Adrenal gland (tissue), 5 donors: ENCODE measurements around the gene RETN.

ENCODE experiments used
- POLR2A ChIP-seq, 2 donors: fragments of 450-650 bp; IDR thresholded peaks; one replicate each; pipeline ENCODE4 v1.6.1; 2017; ENCODE audit warnings: antibody characterized with exemption in 2 of 2, mild to moderate bottlenecking in 2 of 2, moderate library complexity in 1 of 2
- TF ChIP-seq, protein P1 (sequence below), 6 experiments: fragments of 450-650 bp in 4 of 6; fragments of 200-600 bp in 2 of 6; sonication (generic) in 1 of 6; IDR thresholded peaks; 1 replicate in 5 of 6; 2 replicates in 1 of 6; pipeline versions ENCODE4 v1.5.1 to v1.8.0; 2016 to 2021; ENCODE audit warnings: antibody characterized with exemption in 6 of 6, mild to moderate bottlenecking in 2 of 6, moderate library complexity in 1 of 6
- donor health status: DM: no; HTN: no; CAD: no.

DNA sequence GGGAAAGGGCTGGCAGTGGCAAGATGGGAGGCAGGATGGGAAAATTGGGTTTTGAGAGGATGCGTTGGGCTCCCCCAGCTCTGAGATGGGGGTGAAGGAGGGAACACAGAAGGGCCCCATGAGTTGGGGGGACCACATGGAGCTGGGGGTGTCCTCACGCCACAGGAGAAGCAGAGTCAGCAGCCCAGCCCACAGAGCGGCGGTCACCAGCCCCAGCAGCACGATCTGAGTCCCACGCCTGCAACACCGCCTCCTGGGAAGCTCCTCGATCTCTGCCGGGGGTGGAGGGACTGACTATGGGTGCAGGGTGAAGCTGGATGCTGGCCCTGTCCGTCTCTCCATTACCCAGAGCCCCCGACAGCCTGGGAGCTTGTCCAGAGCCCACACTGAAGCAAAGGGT is 29.7 kb downstream of the RETN start:
- TF ChIP-seq, protein P1, sequence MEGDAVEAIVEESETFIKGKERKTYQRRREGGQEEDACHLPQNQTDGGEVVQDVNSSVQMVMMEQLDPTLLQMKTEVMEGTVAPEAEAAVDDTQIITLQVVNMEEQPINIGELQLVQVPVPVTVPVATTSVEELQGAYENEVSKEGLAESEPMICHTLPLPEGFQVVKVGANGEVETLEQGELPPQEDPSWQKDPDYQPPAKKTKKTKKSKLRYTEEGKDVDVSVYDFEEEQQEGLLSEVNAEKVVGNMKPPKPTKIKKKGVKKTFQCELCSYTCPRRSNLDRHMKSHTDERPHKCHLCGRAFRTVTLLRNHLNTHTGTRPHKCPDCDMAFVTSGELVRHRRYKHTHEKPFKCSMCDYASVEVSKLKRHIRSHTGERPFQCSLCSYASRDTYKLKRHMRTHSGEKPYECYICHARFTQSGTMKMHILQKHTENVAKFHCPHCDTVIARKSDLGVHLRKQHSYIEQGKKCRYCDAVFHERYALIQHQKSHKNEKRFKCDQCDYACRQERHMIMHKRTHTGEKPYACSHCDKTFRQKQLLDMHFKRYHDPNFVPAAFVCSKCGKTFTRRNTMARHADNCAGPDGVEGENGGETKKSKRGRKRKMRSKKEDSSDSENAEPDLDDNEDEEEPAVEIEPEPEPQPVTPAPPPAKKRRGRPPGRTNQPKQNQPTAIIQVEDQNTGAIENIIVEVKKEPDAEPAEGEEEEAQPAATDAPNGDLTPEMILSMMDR (IDR thresholded peaks at IDR 0.05): no peak
- no peak for TF ChIP-seq POLR2A (IDR thresholded peaks at IDR 0.05)
